K562 (cell line): ENCODE results near the gene GASK1A. TPM values are rescaled to one million over a fixed set of nuclear protein-coding genes. Genes with fewer than 3 reads are reported as not detected.
A peak's percentile ranks its signal among the peaks of the same experiment; 100 is the strongest.

Source experiments
- ATF6 ChIP-seq: sonication (generic); formaldehyde crosslinking; IDR thresholded peaks from 2 replicates; pipeline ENCODE4 v1.4.0; 2020; ENCODE audit warnings: mild to moderate bottlenecking, missing genetic modification reagents
- BDP1 ChIP-seq: IDR thresholded peaks from 3 replicates; pipeline ENCODE4 v1.6.1; 2011; ENCODE audit not compliant: insufficient read length, insufficient read depth
- CREB3L1 ChIP-seq: fragments of 450-650 bp; IDR thresholded peaks from 2 replicates; pipeline ENCODE4 v1.6.1; 2014; ENCODE audit warnings: low read depth, mild to moderate bottlenecking, moderate library complexity, borderline replicate concordance
- GABPA ChIP-seq: fragments of 200-800 bp; sonication (Bioruptor generic); conservative IDR thresholded peaks from 2 replicates; pipeline ENCODE4 v1.6.1; 2016; ENCODE audit warnings: low read depth, missing genetic modification characterization, missing compliant biosample characterization
- GATA2 ChIP-seq: sonication (generic); formaldehyde crosslinking; IDR thresholded peaks from 2 replicates; pipeline ENCODE4 v1.4.0; 2020; ENCODE audit warnings: mild to moderate bottlenecking, missing genetic modification reagents
- NR2C2 ChIP-seq, 2 experiments: fragments of 200-800 bp in 1 of 2; sonication (Bioruptor generic) in 1 of 2; sonication (generic) in 1 of 2; formaldehyde crosslinking in 1 of 2; IDR thresholded peaks; 2 replicates each; pipeline versions ENCODE4 v1.6.1 to v1.8.0; 2016 to 2022; ENCODE audit warnings: mild to moderate bottlenecking in 1 of 2, missing compliant biosample characterization in 1 of 2, missing genetic modification characterization in 1 of 2, missing genetic modification reagents in 1 of 2
- PCBP1 ChIP-seq: fragments of 200-400 bp; formaldehyde crosslinking; IDR thresholded peaks from 2 replicates; pipeline ENCODE4 v1.6.1; 2018; ENCODE audit warnings: mild to moderate bottlenecking, low read depth, low read length; ENCODE audit not compliant: poor library complexity, severe bottlenecking
- POLR2B ChIP-seq: fragments of 450-650 bp; IDR thresholded peaks from 2 replicates; pipeline ENCODE4 v1.6.1; 2018; ENCODE audit warnings: low read depth; ENCODE audit not compliant: partially characterized antibody
- RAD21 ChIP-seq, 2 experiments: fragments of 250-450 bp in 1 of 2; fragments of 450-650 bp in 1 of 2; sonication (Bioruptor Pico) in 1 of 2; formaldehyde crosslinking in 1 of 2; IDR thresholded peaks in 1 of 2; conservative IDR thresholded peaks in 1 of 2; 2 replicates each; pipeline versions ENCODE4 v1.4.0 to v1.8.0; 2020 to 2022; ENCODE audit warnings: mild to moderate bottlenecking in 2 of 2, moderate library complexity in 1 of 2
- RBM14 ChIP-seq: fragments of 200-400 bp; formaldehyde crosslinking; IDR thresholded peaks from 2 replicates; pipeline ENCODE4 v1.6.1; 2018; ENCODE audit warnings: low read depth, mild to moderate bottlenecking, low read length, moderate library complexity, borderline replicate concordance; ENCODE audit not compliant: insufficient read depth
- RBM15 ChIP-seq: fragments of 200-400 bp; formaldehyde crosslinking; IDR thresholded peaks from 2 replicates; pipeline ENCODE4 v1.6.1; 2018; ENCODE audit warnings: mild to moderate bottlenecking, low read length, moderate library complexity; ENCODE audit not compliant: insufficient read depth
- RBM22 ChIP-seq: fragments of 200-400 bp; formaldehyde crosslinking; IDR thresholded peaks from 2 replicates; pipeline ENCODE4 v1.6.1; 2018; ENCODE audit warnings: low read length, low read depth; ENCODE audit not compliant: poor library complexity, severe bottlenecking
- RBM34 ChIP-seq: fragments of 200-400 bp; formaldehyde crosslinking; IDR thresholded peaks from 2 replicates; pipeline ENCODE4 v1.6.1; 2018; ENCODE audit warnings: low read length, borderline replicate concordance; ENCODE audit not compliant: insufficient read depth
- RCOR1 ChIP-seq, 2 experiments: IDR thresholded peaks; 2 replicates each; pipeline ENCODE4 v1.6.1; 2012; ENCODE audit warnings: low read depth in 2 of 2, low read length in 2 of 2, borderline replicate concordance in 1 of 2, improper control_type of control experiment in 1 of 2
- RNF2 ChIP-seq: sonication (generic); IDR thresholded peaks from 2 replicates; pipeline ENCODE4 v1.6.1; 2016
- RNF219 ChIP-seq: fragments of 250-450 bp; sonication (Bioruptor Pico); IDR thresholded peaks from 2 replicates; pipeline ENCODE4 v1.5.0; 2022; ENCODE audit warnings: mild to moderate bottlenecking
- SIX5 ChIP-seq, 2 experiments: IDR thresholded peaks; 2 replicates each; pipeline ENCODE4 v1.6.1; 2011; ENCODE audit warnings: low read length in 2 of 2, borderline replicate concordance in 1 of 2, low read depth in 1 of 2, mild to moderate bottlenecking in 1 of 2, moderate library complexity in 1 of 2; ENCODE audit not compliant: insufficient read depth in 1 of 2
- ZNF395 ChIP-seq: fragments of 200-800 bp; sonication (Bioruptor generic); IDR thresholded peaks from 2 replicates; pipeline ENCODE4 v1.6.1; 2017; ENCODE audit warnings: missing genetic modification characterization, missing compliant biosample characterization
- polyA plus RNA-seq, 8 experiments: library from polyadenylated mRNA; depleted of rRNA in 4 of 8; stranded (reverse) in 5 of 8; unstranded in 3 of 8; fragments of >200 nt; fragmentation: Nextera tagmentation in 2 of 8; fragmentation: Illumina TruSeq in 1 of 8; extraction: Ambion mirVana in 2 of 8; extraction: Trizol in 1 of 8; gene quantifications; 2 replicates each; pipeline versions ENCODE4 v1.2.1 to v1.2.3, GENCODE V29; 2011 to 2014; ENCODE audit warnings: inconsistent platforms in 1 of 8, missing spikeins in 1 of 8
- total RNA-seq, 7 experiments: library from RNA; depleted of rRNA in 6 of 7; stranded (reverse); fragments of >200 nt in 6 of 7; fragmentation: Illumina TruSeq in 2 of 7; extraction: Trizol in 2 of 7; gene quantifications; 2 replicates each; pipeline versions ENCODE4 v1.2.1 to v1.2.3, GENCODE V29; 2011 to 2021; ENCODE audit warnings: low replicate concordance in 1 of 7

Gene GASK1A
- total and polyA plus RNA-seq, 9 of the 15 experiments (the other 6 are each of a cell fraction or from before 2014, with no cell fraction given): 0.04 to 0.11 (median 0.05) TPM; not detected in 5

GRCh38 chr3:43105596-43106292 lies 126.6 kb downstream of the GASK1A start, which contains the start of gene POMGNT2 (continued):
- TF ChIP-seq CREB3L1 (peak; percentile 88), SIX5 (IDR thresholded peaks at IDR 0.05; ENCODE audit: borderline replicate concordance in 1 of 2, insufficient read depth in 1 of 2, low read depth in 1 of 2, low read length in 2 of 2) (peak; percentile 76 to 79), NR2C2 (CRISPR knock-in tag; IDR thresholded peaks at IDR 0.05) (peak; percentile 56; the same call in 1 of the 2 replicates), NR2C2 (tag; IDR thresholded peaks at IDR 0.05) (peak; percentile 96), RBM14 (no peak), BDP1 (no peak), RBM34 (0 out of 2 replicates have a peak, but pooled peaks have one; percentile 65), GATA2 (no peak), RAD21 (CRISPR knock-in tag; conservative IDR thresholded peaks at IDR 0.05 in 1 of 2, IDR thresholded peaks at IDR 0.05 in 1 of 2) (no peak), ATF6 (CRISPR knock-in tag) (no peak), RNF219 (no peak), RBM22 (no peak), RCOR1 (IDR thresholded peaks at IDR 0.05; ENCODE audit: borderline replicate concordance in 1 of 2, low read depth in 2 of 2, low read length in 2 of 2) (peak in 1 of 2 experiments; percentile 35; a peak in 1 of 4 replicates), ZNF395 (CRISPR knock-in tag) (peak; percentile 55; the same call in 1 of the 2 replicates), POLR2B (no peak), GABPA (tag) (no peak), PCBP1 (no peak), RBM15 (no peak), RNF2 (peak; percentile 48; the same call in 1 of the 2 replicates)
